LNCaP clone FGC (cell line): ENCODE measurements around the gene CDK6.

ENCODE experiments used
- DNase-seq: peaks from one replicate; pipeline ENCODE4 v3.0.0-alpha.2; 2011; ENCODE audit warnings: low read depth
- H3K4me3 ChIP-seq: 2 replicates; pipeline ENCODE4 v1.5.1; 2011; ENCODE audit warnings: mild to moderate bottlenecking, low read depth, low read length, control low read depth
- CTCF ChIP-seq: IDR thresholded peaks from 2 replicates; pipeline ENCODE4 v1.5.1; 2012; ENCODE audit warnings: mild to moderate bottlenecking; ENCODE audit not compliant: control insufficient read depth, insufficient read depth; ENCODE audit errors: extremely low read depth

Gene CDK6

GRCh38 chr7:92697012-92697411 lies 139.4 kb downstream of the CDK6 start:
- no peak for TF ChIP-seq CTCF
- H3K4me3 ChIP-seq, result no peak overlapping the region
- DNase-seq, result no peak

- no peak for TF ChIP-seq CTCF
- DNase-seq, result no peak
- no peak overlapping the region for H3K4me3 ChIP-seq
These were observed 139.8 kb downstream of the CDK6 start for GRCh38 chr7:92696584-92696983.

- TF ChIP-seq CTCF, result no peak
- H3K4me3 ChIP-seq, result no peak overlapping the region
- DNase-seq, result no peak
These were observed 140.8 kb downstream of the CDK6 start for GRCh38 chr7:92695308-92696261.

- no peak for DNase-seq
- TF ChIP-seq CTCF, result no peak
- no peak overlapping the region for H3K4me3 ChIP-seq
These were observed 142.2 kb downstream of the CDK6 start for GRCh38 chr7:92694211-92694610.

GRCh38 chr7:92693519-92693918 lies 142.9 kb downstream of the CDK6 start:
- no peak for DNase-seq
- no peak for TF ChIP-seq CTCF

GRCh38 chr7:92691578-92691977 lies 144.8 kb downstream of the CDK6 start:
- TF ChIP-seq CTCF, result peak; percentile 49
- H3K4me3 ChIP-seq, result no peak overlapping the region
- peak; percentile 30 for DNase-seq

More at GRCh38 chr7:92693519-92693918, 142.9 kb downstream of the CDK6 start:
- no peak overlapping the region for H3K4me3 ChIP-seq
